Amygdala (tissue), 56 donors: ENCODE data around the gene SCUBE1.

Experiments
- DNase-seq, 56 donors: peaks; one replicate each; lab custom pipeline; 2025; lab: John Stamatoyannopoulos, UW

SCUBE1 gene

DNA sequence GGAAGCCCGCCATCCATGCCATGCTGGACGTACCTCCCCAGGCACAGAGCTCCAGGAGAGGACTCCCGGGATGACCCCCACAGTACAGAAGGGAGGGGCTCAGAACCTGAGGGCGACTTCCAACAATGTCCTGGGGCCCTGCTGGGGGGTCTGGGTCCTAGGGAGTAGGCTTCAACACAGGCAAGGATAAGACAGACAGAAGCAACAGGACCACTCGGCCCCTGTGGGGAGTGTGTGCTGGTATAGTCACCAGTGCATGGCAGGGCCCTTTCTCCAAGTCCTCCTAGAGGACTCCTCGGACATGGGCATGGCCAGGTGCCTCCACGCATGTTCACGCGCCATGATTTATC lies 173.1 kb downstream of the SCUBE1 start:
- DNase-seq = no peak

DNA sequence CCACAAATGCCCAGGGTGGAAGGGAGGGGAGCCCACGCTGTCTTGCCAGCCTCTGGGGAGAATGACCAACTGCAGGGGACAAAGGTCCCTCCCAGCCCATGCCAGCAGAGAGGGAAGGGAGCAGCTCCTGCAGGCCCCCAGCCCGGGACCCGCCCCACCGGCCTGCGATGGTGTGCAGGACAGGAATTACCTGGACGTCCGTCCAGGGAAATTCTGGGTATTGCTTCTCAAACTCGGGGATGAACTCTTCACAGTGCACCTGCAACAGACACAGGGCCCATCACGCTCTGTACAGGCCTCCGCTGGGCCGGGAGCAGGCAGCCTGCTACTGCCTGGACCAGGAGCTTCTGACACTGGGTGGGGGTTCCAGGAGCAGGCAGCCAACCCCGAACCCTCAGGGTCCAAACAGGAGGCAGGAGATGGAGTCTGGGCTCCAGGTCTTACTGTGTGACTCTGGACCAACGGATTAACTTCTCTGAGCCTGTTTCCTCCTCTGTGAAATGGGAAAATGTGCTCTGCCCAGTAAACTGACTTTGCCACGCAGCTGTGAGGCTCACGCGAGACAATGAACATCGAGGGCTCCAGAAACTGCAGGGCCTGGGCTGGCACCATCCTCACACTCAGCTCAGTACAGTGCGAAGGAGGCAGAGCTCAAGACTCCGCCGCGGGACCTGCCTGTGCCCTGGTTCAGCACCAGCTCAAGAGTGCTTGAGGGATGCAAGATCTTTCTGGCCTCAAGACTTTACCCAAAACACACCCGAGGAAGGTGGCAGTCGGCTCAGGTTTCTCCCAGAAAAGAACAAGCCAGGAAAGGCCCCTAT lies 173.7 kb downstream of the SCUBE1 start:
- no peak for DNase-seq

DNA sequence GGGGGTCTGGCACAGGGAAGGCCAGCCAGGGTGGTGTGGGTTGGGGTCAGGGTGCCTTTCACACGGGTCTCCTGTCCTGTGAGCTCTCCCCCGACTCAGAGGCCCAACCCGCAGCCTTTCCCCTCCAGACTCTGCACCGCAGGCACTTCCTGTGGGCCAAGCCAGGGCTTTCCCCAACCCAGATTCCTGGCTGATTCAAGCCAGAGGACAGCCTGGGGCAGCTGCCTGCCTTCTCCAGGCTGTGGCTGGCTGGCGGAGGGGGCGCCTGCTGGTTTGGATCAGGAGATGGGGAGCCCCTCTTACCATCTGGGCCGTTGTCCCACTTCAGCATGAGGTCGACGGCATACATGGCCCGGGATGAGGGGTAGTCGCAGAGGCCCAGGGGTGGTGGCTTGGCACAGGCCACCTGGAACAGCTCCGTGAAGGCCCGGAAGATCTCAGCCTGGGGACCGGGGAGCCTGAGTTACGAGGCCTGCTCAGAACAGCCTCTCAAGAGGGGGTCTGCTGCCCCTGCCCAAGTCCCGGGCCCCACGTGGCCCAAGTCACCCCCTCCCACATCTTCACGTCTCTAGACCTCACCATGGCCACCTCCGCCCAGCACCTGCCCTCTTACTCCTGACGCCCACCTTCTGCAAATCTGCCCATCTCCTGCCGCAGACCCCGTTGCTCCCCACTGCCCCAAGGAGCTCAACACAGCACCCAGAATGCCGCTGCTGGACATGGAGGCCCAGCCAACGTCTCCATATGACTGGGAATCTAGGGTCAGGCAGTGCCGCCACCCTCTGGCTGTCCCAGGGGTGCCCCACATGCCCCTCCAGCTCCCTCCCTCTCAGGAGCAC lies 174.5 kb downstream of the SCUBE1 start:
- no peak for DNase-seq

- no peak for DNase-seq
Measured at GRCh38 chr22:43167001-43167589, 176.1 kb downstream of the SCUBE1 start.

- DNase-seq = no peak
Measured at GRCh38 chr22:43166132-43166930, 176.8 kb downstream of the SCUBE1 start.

GRCh38 chr22:43164636-43165035 lies 178.5 kb downstream of the SCUBE1 start:
- no peak for DNase-seq

DNA sequence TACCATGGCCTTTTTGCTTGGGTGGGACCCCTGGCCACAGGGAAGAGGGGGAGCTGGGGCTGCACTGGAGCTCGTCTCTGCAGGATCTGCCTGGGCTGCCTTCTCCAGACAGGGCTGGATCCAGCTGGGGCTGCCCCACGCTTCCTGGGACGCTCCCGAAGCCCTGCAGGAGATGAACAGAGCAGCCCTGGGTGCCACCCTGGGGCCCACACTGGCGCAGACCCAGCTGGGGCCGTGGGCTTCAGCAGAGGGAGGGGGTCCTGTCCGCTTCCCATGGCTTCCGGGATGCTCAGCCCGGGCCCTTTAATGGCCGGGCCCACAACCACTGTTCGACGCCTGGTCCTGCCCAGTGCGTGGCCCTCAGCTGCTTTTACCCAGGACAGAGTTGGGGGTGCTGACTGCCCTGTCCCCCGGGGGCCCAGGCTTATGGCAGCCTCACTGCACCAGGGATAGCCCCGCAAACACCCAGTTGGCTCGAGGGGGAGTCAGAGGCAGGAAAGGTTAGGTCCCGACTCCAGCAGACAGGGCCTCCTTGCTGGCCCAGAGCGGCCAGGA lies 179.9 kb downstream of the SCUBE1 start:
- no peak for DNase-seq

DNA sequence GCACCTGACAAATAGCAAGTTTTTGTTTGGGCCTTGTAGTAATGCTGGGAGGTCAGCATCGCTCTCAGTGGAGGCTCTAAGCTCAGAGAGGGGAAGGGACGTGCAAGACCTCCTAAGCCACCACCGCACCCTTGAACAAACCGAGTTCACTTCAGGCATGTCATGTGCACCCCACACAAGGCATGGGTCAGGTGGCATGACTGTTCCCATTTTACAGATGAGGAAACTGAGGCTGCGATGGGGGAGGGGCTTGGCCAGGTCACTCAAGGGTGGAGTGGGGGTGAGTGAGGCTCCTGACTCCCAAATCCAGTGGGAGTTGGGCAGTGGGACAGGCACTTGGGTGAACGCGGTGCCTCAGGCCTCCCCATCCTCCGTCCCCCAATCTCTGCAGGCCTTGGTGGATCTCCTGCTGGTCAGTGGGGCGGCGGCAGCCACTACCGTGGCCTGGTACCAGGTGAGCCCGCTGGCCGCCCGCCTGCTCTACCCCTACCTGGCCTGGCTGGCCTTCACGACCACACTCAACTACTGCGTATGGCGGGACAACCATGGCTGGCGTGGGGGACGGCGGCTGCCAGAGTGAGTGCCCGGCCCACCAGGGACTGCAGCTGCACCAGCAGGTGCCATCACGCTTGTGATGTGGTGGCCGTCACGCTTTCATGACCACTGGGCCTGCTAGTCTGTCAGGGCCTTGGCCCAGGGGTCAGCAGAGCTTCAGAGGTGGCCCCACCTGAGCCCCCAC lies 180.6 kb downstream of the SCUBE1 start:
- DNase-seq = no peak

- DNase-seq = no peak
Measured at GRCh38 chr22:43160497-43161126, 182.6 kb downstream of the SCUBE1 start.

DNA sequence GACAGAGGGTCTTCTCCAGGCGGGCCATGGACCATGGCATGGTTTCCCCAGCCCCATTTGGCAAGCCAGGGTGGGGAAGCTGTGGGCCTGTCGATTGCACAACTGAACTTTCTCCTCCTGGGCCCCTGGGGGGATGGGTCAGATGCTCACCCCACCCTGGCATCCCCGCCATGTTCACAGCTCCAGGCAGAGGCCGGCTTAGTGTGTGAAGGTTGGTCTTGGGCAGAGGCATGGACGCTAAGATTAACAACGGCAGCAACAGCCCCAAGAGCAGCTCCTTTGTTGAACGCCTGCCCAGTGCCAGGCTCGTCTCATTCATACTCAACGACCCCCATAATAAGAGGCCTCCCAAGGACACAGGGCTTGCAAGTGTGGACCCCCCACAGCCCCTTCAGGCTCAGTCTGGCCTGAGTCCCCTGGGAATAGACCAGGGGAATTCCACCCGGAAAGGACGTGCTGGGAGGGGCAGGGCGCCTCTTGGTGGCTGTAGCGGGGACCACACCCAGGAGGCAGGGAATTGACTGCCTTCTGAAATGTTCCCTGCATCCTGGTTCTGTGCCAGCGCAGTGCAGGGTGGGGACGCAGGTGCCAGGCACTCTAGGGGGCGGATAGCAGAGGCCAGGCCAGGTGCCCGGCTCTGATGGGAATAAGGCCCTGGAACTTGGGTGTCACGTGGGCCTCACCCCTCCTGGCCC lies 183.5 kb downstream of the SCUBE1 start:
- no peak for DNase-seq

- DNase-seq = no peak
Measured at GRCh38 chr22:43158778-43159483, 184.2 kb downstream of the SCUBE1 start.

DNA sequence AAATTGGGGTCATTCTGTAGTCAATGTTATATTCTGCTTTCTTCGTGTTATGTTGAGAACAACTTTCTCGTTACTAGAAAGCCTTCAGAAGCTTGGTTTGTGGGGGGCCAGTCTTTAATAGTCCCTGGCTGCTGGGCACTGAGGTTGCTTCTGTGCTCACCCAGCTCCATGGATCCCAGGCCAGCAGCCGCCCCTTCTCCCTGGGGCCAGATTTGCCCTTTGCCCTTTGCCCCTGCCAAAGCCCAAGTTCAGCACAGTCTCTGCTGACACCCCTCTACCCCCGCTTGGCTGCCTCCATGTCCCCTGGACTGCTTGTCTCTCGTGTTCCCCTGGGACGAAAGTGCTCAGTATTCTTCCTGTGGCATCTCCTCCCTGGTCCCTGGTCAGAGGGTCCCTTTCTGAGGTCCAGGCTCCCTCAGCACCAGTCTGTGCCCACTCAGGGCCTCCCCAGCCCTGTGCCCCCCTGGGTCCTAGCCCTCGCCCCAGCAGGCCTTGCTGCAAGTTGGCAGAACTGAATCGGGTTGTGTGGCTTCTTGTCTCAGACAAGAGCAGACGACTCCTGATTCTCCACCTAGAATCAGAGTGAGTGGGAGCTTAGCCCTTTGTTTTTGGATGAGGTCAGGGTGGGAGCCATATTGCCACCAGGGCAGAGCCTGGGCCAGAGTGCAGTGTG lies 185.2 kb downstream of the SCUBE1 start:
- DNase-seq = no peak

GRCh38 chr22:43156413-43156812 lies 186.8 kb downstream of the SCUBE1 start:
- DNase-seq = no peak

- DNase-seq = no peak
Measured at GRCh38 chr22:43155789-43156188, 187.4 kb downstream of the SCUBE1 start.

DNA sequence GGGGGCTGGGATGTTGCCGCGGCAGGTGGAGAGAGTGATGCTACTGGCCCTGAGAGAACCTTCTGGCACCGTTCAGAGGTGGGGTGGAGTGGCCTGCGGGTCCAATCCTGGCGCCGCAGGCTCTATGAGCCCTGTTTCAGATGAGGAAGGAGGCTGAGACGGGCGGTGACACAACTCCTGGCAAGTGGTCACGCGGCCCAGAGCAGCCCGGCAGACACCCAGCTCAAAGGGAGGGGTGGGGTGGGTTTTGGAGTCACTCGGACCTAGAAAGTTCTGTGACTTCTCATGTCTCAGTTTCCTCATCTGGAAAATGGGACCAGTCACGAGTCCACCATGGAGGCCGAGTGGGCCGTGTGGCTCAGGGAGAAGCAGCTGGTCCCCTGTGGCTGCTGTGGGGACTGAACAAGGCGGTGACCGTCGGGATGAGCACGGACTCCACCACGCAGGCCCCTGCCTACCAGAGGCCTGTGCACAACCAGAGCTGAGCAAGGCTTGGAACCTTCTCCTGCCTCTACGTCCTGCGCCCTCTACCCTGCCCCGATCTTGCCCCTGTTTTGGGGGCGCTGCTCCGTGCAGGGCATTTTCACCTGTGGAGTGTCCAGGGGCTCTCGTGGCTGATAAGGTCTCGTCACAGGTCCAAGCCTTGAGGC lies 188.2 kb downstream of the SCUBE1 start:
- DNase-seq = peak in 3 of 56 donors; percentile 13 to 14 (median 13)

GRCh38 chr22:43153899-43154298 lies 189.3 kb downstream of the SCUBE1 start:
- no peak for DNase-seq
